Frontal cortex (tissue), 4 donors: ENCODE measurements around the gene SH3GL1. TPM values are rescaled to one million over a fixed set of nuclear protein-coding genes. Genes with fewer than 3 reads are reported as not detected.
"Not testable (repeated sequence)": the region's sequence is repeated elsewhere in the genome, so short reads cannot be mapped to it uniquely, and the experiment has no call there.

Source experiments
- DNase-seq, 2 donors: peaks; one replicate each; pipeline ENCODE4 v3.0.0; 2012; ENCODE audit warnings: low spot score in 2 of 2
- FAIRE-seq: peaks from 2 replicates; lab custom pipeline; 2012; peaks lifted over from hg19 to GRCh38; lab: Jason Lieb, UNC
- total RNA-seq: library from RNA; depleted of rRNA; stranded (reverse); fragments of >200 nt; gene quantifications from one replicate; pipeline ENCODE4 v1.2.3, GENCODE V29; 2014
- donor health status: control.
- donor health status: control.
- donor health status: control.

Gene SH3GL1
- total RNA-seq, 1 donor from 2014 or later: 17.5 TPM

- no peak for FAIRE-seq
These were observed 49.6 kb downstream of the SH3GL1 start for GRCh38 chr19:4350726-4351125.

GRCh38 chr19:4350111-4350510 is 50.2 kb downstream of the SH3GL1 start:
- DNase-seq (no peak), FAIRE-seq (no peak)

More at GRCh38 chr19:4350726-4351125, 49.6 kb downstream of the SH3GL1 start:
- DNase-seq: peak in 1 of 2 donors; percentile 14

- not testable (repeated sequence) for FAIRE-seq
- peak in 1 of 2 donors; percentile 10 for DNase-seq
These were observed 51.1 kb downstream of the SH3GL1 start for GRCh38 chr19:4349225-4349624.

- FAIRE-seq: no peak
- no peak for DNase-seq
These were observed 52.8 kb downstream of the SH3GL1 start for GRCh38 chr19:4347521-4347920.

- DNase-seq (no peak), FAIRE-seq (no peak)
These were observed 54.3 kb downstream of the SH3GL1 start for GRCh38 chr19:4346020-4346383.

- no peak for FAIRE-seq
- DNase-seq: no peak
These were observed 54.9 kb downstream of the SH3GL1 start for GRCh38 chr19:4345342-4346019.

- DNase-seq (peak; percentile 90 to 94), FAIRE-seq (no peak)
These were observed 56.7 kb downstream of the SH3GL1 start, which contains the start of gene MPND for GRCh38 chr19:4343370-4344307. MPND (plus strand) TSS chr19:4343562; CDS start chr19:4343594, 32 bp downstream.

- DNase-seq (peak; percentile 87 to 88), FAIRE-seq (peak; percentile 99)
These were observed 57.6 kb downstream of the SH3GL1 start for GRCh38 chr19:4342615-4343369.

GRCh38 chr19:4342314-4342614 is 58.1 kb downstream of the SH3GL1 start:
- DNase-seq (no peak), FAIRE-seq (no peak)

GRCh38 chr19:4338441-4339355 is 61.6 kb downstream of the SH3GL1 start, which contains the start of gene STAP2:
STAP2 (minus strand) TSS chr19:4338827; CDS start chr19:4338753, 74 bp downstream.
- FAIRE-seq (no peak), DNase-seq (no peak)

- FAIRE-seq (no peak), DNase-seq (no peak)
These were observed 62.4 kb downstream of the SH3GL1 start for GRCh38 chr19:4337906-4338440.

- FAIRE-seq: no peak
- DNase-seq: no peak
These were observed 65.3 kb downstream of the SH3GL1 start for GRCh38 chr19:4334929-4335570.

- FAIRE-seq: no peak
These were observed 70.5 kb downstream of the SH3GL1 start for GRCh38 chr19:4329858-4330257.

GRCh38 chr19:4328991-4329681 is 71.2 kb downstream of the SH3GL1 start:
- DNase-seq: not testable (repeated sequence)

More at GRCh38 chr19:4329858-4330257, 70.5 kb downstream of the SH3GL1 start:
- no peak for DNase-seq

GRCh38 chr19:4328243-4328990 is 71.9 kb downstream of the SH3GL1 start:
- DNase-seq: peak; percentile 96 to 98
- no peak for FAIRE-seq

More at GRCh38 chr19:4328991-4329681, 71.2 kb downstream of the SH3GL1 start:
- not testable (repeated sequence) for FAIRE-seq

- DNase-seq: no peak
- no peak for FAIRE-seq
These were observed 72.5 kb downstream of the SH3GL1 start for GRCh38 chr19:4327877-4328242.

- peak; percentile 50 to 55 for DNase-seq
These were observed 73.0 kb downstream of the SH3GL1 start for GRCh38 chr19:4327252-4327876.

More at GRCh38 chr19:4327252-4327876, 73.0 kb downstream of the SH3GL1 start:
- FAIRE-seq: no peak
